GM12801 (cell line): ENCODE results near the gene SPP2.

Experiments
- TF ChIP-seq, protein P1 (sequence below): IDR thresholded peaks from one replicate; pipeline ENCODE4 v1.5.1; 2011; ENCODE audit warnings: control low read depth; ENCODE audit not compliant: insufficient read length; ENCODE audit errors: extremely low read depth

The SPP2 gene

DNA sequence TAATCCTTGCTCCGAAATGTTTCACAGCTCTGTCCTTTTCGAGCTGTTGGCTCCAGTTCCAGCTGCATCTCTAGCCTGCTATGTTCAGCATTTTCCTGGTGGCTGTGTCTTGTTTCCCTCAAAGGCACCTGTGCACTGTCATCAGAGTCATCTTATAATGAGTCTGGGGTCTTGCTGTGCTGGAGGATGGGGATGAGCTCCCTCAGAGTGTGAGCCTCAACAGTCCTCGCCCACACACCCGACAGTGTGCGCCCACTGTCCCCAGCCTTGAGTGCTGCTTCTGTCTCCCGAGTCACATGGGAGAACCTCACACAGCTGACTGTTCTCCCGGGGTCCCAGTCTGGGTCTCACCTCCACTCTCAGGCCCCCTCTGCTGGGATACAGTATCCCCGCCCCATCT lies 25.4 kb downstream of the SPP2 start:
- TF ChIP-seq, protein P1, sequence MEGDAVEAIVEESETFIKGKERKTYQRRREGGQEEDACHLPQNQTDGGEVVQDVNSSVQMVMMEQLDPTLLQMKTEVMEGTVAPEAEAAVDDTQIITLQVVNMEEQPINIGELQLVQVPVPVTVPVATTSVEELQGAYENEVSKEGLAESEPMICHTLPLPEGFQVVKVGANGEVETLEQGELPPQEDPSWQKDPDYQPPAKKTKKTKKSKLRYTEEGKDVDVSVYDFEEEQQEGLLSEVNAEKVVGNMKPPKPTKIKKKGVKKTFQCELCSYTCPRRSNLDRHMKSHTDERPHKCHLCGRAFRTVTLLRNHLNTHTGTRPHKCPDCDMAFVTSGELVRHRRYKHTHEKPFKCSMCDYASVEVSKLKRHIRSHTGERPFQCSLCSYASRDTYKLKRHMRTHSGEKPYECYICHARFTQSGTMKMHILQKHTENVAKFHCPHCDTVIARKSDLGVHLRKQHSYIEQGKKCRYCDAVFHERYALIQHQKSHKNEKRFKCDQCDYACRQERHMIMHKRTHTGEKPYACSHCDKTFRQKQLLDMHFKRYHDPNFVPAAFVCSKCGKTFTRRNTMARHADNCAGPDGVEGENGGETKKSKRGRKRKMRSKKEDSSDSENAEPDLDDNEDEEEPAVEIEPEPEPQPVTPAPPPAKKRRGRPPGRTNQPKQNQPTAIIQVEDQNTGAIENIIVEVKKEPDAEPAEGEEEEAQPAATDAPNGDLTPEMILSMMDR, result no peak

DNA sequence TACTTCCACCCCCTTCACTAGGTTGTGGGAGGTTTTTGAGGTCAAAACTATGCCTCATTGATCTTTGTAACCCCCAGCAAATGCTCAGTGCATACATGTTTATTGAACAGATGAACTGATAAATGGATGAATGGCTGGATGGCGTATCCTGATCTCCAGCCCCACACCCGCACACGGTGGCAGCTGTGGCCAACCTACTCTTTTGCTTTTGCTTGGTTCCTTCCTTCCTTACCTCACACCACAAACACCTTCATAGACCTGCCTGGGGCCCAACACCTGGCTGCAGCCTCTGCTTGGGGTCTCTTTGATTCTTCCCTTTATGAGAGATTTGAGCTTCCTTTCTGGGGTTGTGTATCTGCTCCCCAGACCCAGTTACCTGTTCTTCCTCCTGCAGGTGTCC lies 25.9 kb downstream of the SPP2 start:
- TF ChIP-seq, protein P1, result no peak

DNA sequence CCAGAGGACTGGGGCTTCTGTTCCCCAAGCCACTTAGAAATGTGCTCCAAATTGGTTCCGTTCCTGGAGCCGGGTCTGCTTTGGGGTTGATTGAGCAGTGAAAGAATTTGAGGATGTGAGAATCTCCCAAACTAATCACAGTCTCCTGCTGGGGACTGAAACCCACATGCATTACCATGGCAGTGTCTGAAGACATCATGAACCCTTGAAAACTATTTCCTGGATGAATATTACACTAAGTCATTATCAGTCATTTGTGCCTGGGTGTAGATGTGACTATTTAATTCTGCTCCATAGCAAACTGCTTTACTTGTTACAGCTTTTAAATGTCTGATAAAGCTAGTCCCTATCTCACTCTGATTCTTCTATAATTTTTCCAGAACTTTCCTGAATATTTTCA lies 27.6 kb downstream of the SPP2 start:
- TF ChIP-seq, protein P1, result no peak

DNA sequence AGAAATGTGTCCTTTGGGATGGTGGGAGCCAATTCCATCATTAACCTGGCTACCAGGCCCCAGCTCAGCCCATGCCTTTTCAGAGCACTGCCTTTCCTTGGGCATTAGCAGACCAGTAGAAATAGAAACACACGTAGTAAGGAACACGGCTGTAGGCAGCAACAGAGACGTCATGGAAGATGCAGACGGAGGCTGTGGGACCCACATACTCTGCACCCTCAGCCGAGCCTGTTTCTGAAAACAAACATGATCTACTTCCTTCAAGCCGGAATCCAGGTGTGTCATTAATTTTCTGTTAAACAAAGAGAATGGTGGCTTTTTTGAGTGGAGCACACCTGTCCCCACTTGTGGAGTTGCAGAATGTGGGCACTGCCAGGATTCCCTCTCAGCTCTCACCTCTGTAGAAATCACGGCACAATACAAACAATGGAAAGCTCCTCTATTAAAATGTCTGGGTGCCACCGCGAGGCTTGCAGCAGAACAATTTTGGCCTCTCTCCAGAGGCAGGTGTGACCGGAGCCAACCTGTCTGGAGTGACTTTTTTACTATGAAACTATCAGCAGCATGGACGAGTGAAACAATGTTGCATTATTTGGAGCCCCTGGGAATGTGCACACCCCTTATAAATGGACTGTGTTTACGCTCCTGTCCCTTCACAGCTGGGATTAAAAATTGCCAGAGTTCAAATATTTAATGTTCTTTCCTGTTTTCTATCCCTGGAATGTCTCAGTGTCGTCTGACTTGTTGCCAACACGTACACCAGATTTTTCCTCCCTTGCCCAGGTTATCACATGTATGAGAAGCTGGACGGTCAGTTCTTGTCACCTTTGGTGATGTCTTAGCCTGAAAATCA lies 31.7 kb downstream of the SPP2 start:
- TF ChIP-seq, protein P1, result no peak

DNA sequence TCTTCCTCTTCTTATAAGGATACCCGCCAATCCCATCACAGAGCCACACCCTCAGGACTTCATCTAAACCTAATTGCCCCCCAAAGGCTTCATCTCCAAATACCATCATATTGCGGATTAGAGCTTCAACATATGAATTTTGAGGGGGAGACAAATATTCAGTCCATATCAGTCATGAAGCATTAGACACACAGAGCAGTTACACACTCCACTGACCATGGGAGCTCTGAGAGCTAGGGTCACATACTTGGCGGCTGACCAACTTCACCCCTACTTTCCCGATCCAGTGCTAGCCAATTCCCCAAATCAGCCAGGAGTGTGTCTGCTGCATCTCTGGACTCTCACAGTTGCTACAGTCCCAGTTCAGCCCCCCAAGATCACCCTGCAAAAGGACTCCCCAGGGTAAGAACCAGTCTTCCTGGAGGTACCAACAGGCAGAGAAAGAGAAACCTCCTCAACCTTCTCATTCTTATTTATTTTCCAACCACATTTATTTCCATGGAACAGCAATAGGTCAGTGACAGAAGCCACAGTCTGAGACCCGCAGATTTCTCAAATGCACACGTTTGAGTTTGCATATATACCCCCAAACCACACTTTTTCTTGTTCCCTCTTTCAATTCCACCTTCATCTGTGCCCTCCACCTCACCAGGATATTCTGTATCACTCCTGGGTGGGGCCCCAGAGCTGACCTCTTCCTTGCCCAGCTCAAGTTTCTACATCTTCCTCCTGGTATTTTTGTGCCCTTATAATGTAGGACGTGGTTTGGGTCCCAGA lies 33.3 kb downstream of the SPP2 start:
- TF ChIP-seq, protein P1, result no peak

- TF ChIP-seq, protein P1, result no peak
Measured at GRCh38 chr2:234091432-234091879, 41.0 kb downstream of the SPP2 start.

GRCh38 chr2:234091883-234092282 lies 41.4 kb downstream of the SPP2 start:
- TF ChIP-seq, protein P1, result no peak
